Amniotic epithelial cell (primary cell): ENCODE data around the gene E2F3.
A peak's percentile ranks its signal among the peaks of the same experiment; 100 is the strongest.

Source experiments
- DNase-seq: peaks from one replicate; pipeline ENCODE4 v3.0.0-alpha.2; 2010; ENCODE audit warnings: low read depth

E2F3 gene

GRCh38 chr6:20401205-20402091, at the start of gene E2F3:
Gene E2F3, plus strand, starts transcription at chr6:20401879. Its CDS starts 354 bp downstream, at chr6:20402233.
- DNase-seq, result peak; percentile 100

- DNase-seq, result no peak
These were observed 49.3 kb upstream of the E2F3 start for GRCh38 chr6:20352346-20352745.

- DNase-seq, result no peak
These were observed 48.5 kb upstream of the E2F3 start for GRCh38 chr6:20353134-20353533.

- no peak for DNase-seq
These were observed 47.3 kb upstream of the E2F3 start for GRCh38 chr6:20354366-20354765.

- DNase-seq, result no peak
These were observed 41.1 kb upstream of the E2F3 start for GRCh38 chr6:20360471-20361119.

- no peak for DNase-seq
These were observed 39.1 kb upstream of the E2F3 start for GRCh38 chr6:20362623-20363022.

- DNase-seq, result no peak
These were observed 37.4 kb upstream of the E2F3 start for GRCh38 chr6:20364327-20364726.

GRCh38 chr6:20365456-20365855, 36.2 kb upstream of the E2F3 start:
- DNase-seq, result no peak

- no peak for DNase-seq
These were observed 35.4 kb upstream of the E2F3 start for GRCh38 chr6:20366082-20366830.

- DNase-seq, result peak; percentile 54
These were observed 33.8 kb upstream of the E2F3 start for GRCh38 chr6:20367743-20368485.

- no peak for DNase-seq
These were observed 31.3 kb upstream of the E2F3 start for GRCh38 chr6:20370393-20370792.

GRCh38 chr6:20370801-20371200, 30.9 kb upstream of the E2F3 start:
- DNase-seq, result no peak

- DNase-seq, result no peak
These were observed 26.2 kb upstream of the E2F3 start for GRCh38 chr6:20375436-20375835.

- DNase-seq, result peak; percentile 95
These were observed 23.9 kb upstream of the E2F3 start for GRCh38 chr6:20377623-20378265.

- DNase-seq, result no peak
These were observed 22.4 kb upstream of the E2F3 start for GRCh38 chr6:20379231-20379630.

GRCh38 chr6:20386218-20386617, 15.5 kb upstream of the E2F3 start:
- no peak for DNase-seq

- no peak for DNase-seq
These were observed 12.6 kb upstream of the E2F3 start for GRCh38 chr6:20389066-20389465.

GRCh38 chr6:20393297-20393696, 8.4 kb upstream of the E2F3 start:
- DNase-seq, result no peak

GRCh38 chr6:20399518-20399917, 2.2 kb upstream of the E2F3 start:
- no peak for DNase-seq

GRCh38 chr6:20400456-20401204, 1.0 kb upstream of the E2F3 start:
- peak; percentile 59 for DNase-seq

- no peak for DNase-seq
These were observed 338 bp downstream of the E2F3 start for GRCh38 chr6:20402092-20402341.
